NT2/D1 (cell line): ENCODE results near the gene TUT1.
A peak's percentile ranks its signal among the peaks of the same experiment; 100 is the strongest.

Experiments used
- DNase-seq: peaks from one replicate; pipeline ENCODE4 v3.0.0-alpha.2; 2011; ENCODE audit warnings: low read depth, low spot score
- H3K27me3 ChIP-seq: 2 replicates; pipeline ENCODE4 v1.6.0; 2011; ENCODE audit warnings: mild to moderate bottlenecking; ENCODE audit not compliant: insufficient read length, insufficient read depth
- H3K36me3 ChIP-seq: 2 replicates; pipeline ENCODE4 v1.6.1; 2011; ENCODE audit warnings: mild to moderate bottlenecking, low read length, mixed read lengths; ENCODE audit not compliant: insufficient read depth, insufficient read length
- H3K4me1 ChIP-seq: 2 replicates; pipeline ENCODE4 v1.5.1; 2011; ENCODE audit not compliant: insufficient read depth, insufficient read length
- H3K4me3 ChIP-seq: 2 replicates; pipeline ENCODE4 v1.5.1; 2011; ENCODE audit warnings: low read depth; ENCODE audit not compliant: insufficient read length
- H3K9ac ChIP-seq: 2 replicates; pipeline ENCODE4 v1.6.0; 2011; ENCODE audit warnings: low read depth; ENCODE audit not compliant: insufficient read length
- H3K9me3 ChIP-seq: 2 replicates; pipeline ENCODE4 v1.5.1; 2011; ENCODE audit warnings: mild to moderate bottlenecking, low read length; ENCODE audit not compliant: insufficient read depth
- SUZ12 ChIP-seq: IDR thresholded peaks from 2 replicates; pipeline ENCODE4 v1.6.1; 2011; ENCODE audit not compliant: insufficient read length, insufficient read depth; ENCODE audit errors: extremely low read depth
- YY1 ChIP-seq: IDR thresholded peaks from 2 replicates; pipeline ENCODE4 v1.6.1; 2011; ENCODE audit not compliant: insufficient read length, insufficient read depth
- ZNF274 ChIP-seq: IDR thresholded peaks from 2 replicates; pipeline ENCODE4 v1.6.1; 2011; ENCODE audit warnings: mild to moderate bottlenecking, low read depth, low read length

Gene TUT1

GRCh38 chr11:62602141-62603071 is 11.1 kb upstream of the TUT1 start:
- H3K36me3 ChIP-seq, result peaks cover 44% of the 10 kb centered on the region

GRCh38 chr11:62601372-62602140 is 10.2 kb upstream of the TUT1 start, which contains the start of gene MTA2:
TSS of gene MTA2 (minus strand) at chr11:62601865. CDS start at chr11:62601450, 415 bp downstream.
- peaks cover 20% of the 10 kb centered on the region for H3K4me1 ChIP-seq
- no peaks in the 10 kb centered on the region for H3K9me3 ChIP-seq
- peak within 1 kb of the TSS; percentile 99 for H3K9ac ChIP-seq
- H3K27me3 ChIP-seq, result peaks cover 2% of the 10 kb centered on the region
- H3K4me3 ChIP-seq, result peak within 1 kb of the TSS; percentile 95
- H3K36me3 ChIP-seq, result peaks cover 49% of the 10 kb centered on the region
- TF ChIP-seq ZNF274 (no peak), SUZ12 (no peak), YY1 (no peak)
- DNase-seq, result peak; percentile 97

More at GRCh38 chr11:62602141-62603071, 11.1 kb upstream of the TUT1 start:
- H3K4me3 ChIP-seq, result peak overlapping the region; percentile 58
- H3K27me3 ChIP-seq, result peaks cover 2% of the 10 kb centered on the region
- H3K9ac ChIP-seq, result peak overlapping the region; percentile 85
- TF ChIP-seq SUZ12, result no peak
- no peak for DNase-seq
- peaks cover 20% of the 10 kb centered on the region for H3K4me1 ChIP-seq
- no peaks in the 10 kb centered on the region for H3K9me3 ChIP-seq

GRCh38 chr11:62601122-62601371 is 9.7 kb upstream of the TUT1 start:
- peaks cover 55% of the 10 kb centered on the region for H3K36me3 ChIP-seq
- H3K9ac ChIP-seq, result peak overlapping the region; percentile 99
- DNase-seq, result no peak
- peak overlapping the region; percentile 95 for H3K4me3 ChIP-seq
- no peaks in the 10 kb centered on the region for H3K9me3 ChIP-seq
- no peak for TF ChIP-seq YY1
- TF ChIP-seq SUZ12, result no peak
- no peak for TF ChIP-seq ZNF274
- peaks cover 20% of the 10 kb centered on the region for H3K4me1 ChIP-seq
- H3K27me3 ChIP-seq, result peaks cover 2% of the 10 kb centered on the region

- no peak for DNase-seq
- Histone ChIP-seq H3K9ac (peak overlapping the region; percentile 99), H3K4me1 (peaks cover 18% of the 10 kb centered on the region), H3K27me3 (peaks cover 2% of the 10 kb centered on the region), H3K36me3 (peaks cover 57% of the 10 kb centered on the region), H3K4me3 (peak overlapping the region; percentile 95), H3K9me3 (no peaks in the 10 kb centered on the region)
- TF ChIP-seq YY1 (no peak), SUZ12 (no peak), ZNF274 (no peak)
Measured at GRCh38 chr11:62600367-62601121, 9.2 kb upstream of the TUT1 start.

- peaks cover 59% of the 10 kb centered on the region for H3K36me3 ChIP-seq
- H3K4me1 ChIP-seq, result peaks cover 12% of the 10 kb centered on the region
- no peak for DNase-seq
- H3K9me3 ChIP-seq, result no peaks in the 10 kb centered on the region
- TF ChIP-seq YY1 (no peak), SUZ12 (no peak), ZNF274 (no peak)
- H3K27me3 ChIP-seq, result peaks cover 2% of the 10 kb centered on the region
- peak overlapping the region; percentile 99 for H3K9ac ChIP-seq
- H3K4me3 ChIP-seq, result peak overlapping the region; percentile 95
Measured at GRCh38 chr11:62599901-62600300, 8.6 kb upstream of the TUT1 start.

GRCh38 chr11:62599069-62599696 is 7.9 kb upstream of the TUT1 start:
- Histone ChIP-seq H3K4me1 (peaks cover 10% of the 10 kb centered on the region), H3K9me3 (no peaks in the 10 kb centered on the region), H3K4me3 (no peak overlapping the region), H3K27me3 (peaks cover 2% of the 10 kb centered on the region), H3K36me3 (peaks cover 66% of the 10 kb centered on the region), H3K9ac (no peak overlapping the region)
- peak; percentile 90 for DNase-seq
- TF ChIP-seq ZNF274 (no peak), SUZ12 (no peak), YY1 (no peak)
